Occipital lobe (tissue), 2 donors: ENCODE data around the gene KIF6. TPM values are rescaled to one million over a fixed set of nuclear protein-coding genes. Genes with fewer than 3 reads are reported as not detected.

Experiments
- DNase-seq: peaks from one replicate; lab custom pipeline; 2025; lab: John Stamatoyannopoulos, UW
- total RNA-seq: library from RNA; depleted of rRNA; stranded (reverse); fragments of >200 nt; gene quantifications from one replicate; pipeline ENCODE4 v1.2.3, GENCODE V29; 2014

The KIF6 gene
- total RNA-seq, 1 donor from 2014 or later, result 3.3 TPM

GRCh38 chr6:39322306-39322850, 402.8 kb downstream of the KIF6 start, which contains the start of gene KCNK16:
Gene KCNK16, minus strand, starts transcription at chr6:39322702. Its CDS starts 162 bp downstream, at chr6:39322540.
- DNase-seq, result no peak

DNA sequence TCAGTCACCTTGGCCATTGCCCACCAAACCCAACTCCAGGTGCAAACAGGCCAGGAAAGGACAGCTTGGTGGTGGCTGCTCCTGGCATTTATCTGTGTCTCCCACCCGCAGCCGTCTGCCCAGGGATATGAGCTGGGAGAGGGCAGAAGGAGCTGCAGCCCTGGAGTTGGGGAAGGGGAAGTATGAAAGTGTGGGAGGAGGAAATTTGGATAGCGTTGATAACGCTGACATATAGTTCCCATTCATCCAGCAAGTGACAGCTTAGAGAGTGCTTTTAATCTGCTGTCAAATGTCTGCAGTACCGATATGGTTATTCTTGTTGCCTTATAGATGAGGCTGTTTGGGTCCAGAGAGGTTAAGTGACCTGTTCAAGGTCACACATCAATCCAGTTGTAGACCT, 403.4 kb downstream of the KIF6 start:
- DNase-seq, result no peak

GRCh38 chr6:39320363-39320984, 404.7 kb downstream of the KIF6 start:
- no peak for DNase-seq

DNA sequence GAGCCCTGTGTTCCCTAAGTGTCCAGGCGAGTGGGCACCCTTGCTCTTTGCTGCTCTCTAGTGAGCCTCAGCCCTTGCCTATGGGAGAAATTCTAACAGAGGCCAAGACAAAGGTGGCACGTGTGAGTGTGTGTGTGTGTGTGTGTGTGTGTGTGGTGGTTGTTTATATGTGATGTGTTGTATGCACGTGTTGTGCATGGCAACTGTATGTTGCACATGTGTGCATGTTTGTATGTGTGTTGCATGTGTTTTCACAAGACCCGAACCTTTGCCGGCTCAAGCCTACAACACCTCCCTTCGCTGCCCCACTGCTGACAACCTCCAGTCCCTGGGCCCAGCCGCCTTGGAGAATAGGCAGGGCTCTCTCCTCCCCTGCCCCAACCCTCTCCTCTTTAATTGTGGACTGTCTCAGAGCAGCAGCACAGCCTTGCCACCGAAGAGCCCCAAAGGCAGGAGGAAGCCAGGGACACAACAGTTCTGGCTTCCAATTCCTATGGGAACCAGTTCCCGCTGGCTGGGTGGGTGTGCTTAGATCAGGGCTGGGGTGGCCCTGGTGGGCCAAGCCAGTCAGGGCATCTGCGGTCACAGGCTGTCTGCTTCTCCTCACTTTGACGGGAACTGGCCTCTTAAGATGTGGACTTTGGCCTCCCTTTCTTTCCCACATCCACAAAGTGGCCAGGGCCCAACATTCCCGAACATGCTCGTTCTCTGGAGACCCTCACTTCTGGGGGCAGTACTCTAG, 405.4 kb downstream of the KIF6 start:
- DNase-seq, result no peak

DNA sequence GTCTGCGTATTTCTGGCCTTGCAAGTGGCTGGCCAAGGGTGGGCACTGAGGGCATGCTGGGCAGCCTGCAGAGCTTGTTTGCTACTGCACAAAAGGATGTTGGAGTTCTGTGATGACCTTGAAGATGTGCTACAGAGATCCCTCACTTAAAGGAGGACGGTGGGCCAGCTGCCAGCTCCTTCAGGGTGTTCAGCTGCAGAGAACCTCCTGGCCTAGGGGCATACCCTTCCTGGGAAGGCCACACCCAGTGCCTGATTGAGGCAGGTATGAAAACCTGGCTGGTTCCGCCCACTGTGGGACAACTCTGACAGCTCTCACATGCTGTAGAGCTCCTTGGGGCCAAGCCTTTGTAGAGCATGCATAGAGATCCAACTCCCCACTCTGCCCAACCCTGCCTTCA, 408.0 kb downstream of the KIF6 start:
- DNase-seq, result no peak

DNA sequence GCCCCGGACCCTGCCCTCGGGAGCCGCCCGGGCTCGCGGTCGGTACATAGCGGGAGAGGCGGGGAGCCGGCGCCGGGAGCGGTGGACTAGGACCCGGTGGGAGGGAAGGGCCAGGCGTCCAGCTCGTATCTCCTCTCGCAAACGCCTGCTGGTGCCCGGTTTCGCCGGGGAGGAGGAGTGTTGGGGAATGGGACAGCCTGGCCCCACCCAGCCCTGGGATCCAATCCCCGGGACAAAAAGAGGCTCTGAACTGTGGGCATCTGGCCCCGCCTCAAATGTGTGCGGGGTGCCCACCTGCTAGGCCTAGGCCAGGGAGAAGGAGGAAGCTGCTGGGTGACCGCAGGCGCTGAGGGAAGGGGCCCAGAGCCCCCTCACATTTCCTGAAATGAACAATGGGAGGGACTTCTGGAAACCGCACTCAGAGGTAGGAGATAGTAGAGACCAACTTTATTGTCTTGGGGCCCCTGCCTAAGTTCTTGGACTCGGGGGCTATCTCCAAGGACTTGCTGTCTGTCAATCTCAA, 410.9 kb downstream of the KIF6 start, which contains the start of gene KCNK17:
TSS of gene KCNK17 (minus strand) at position 147 of the 523 bp plus-strand sequence. CDS start at position 48, 99 bp downstream.
- DNase-seq, result no peak

DNA sequence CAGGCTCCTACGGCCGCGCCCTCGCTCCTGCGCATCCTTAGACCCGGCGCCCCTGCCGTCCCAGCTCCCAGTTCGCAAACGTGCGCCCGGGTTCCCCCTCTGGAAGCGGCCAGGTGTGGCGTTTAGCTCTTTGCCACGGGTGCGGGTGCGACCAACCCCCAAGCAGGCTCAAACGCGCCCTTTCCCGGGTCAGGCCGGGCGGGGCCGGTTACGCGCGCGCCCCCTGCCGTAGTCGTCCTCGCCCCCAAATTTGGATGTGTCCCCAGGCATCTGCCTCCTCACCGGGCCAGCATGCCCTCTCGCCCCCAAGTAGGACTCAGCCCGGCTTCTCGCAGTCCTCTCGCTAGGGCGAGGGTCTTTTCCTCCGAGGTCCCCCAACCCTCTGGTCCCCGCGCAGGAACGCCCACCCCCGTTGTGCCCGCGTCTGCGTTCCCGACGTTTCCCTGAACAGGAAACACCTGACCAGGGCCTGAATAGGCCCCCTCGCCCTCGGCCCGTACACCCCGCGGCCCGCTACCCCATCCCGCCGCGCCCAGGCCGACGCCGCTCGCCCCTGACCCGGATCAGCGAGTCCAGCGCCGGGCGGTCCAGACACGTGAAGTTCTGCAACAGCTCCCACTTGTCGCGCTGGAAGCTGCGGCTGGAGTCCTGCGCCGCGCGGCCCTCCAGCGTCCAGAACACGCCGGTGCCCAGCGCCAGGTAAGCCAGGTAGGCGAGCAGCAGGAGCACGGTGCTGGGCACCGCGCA, 411.5 kb downstream of the KIF6 start:
- no peak for DNase-seq

GRCh38 chr6:39312912-39313525, 412.2 kb downstream of the KIF6 start:
- DNase-seq, result no peak

GRCh38 chr6:39310542-39310941, 414.7 kb downstream of the KIF6 start:
- DNase-seq, result no peak

DNA sequence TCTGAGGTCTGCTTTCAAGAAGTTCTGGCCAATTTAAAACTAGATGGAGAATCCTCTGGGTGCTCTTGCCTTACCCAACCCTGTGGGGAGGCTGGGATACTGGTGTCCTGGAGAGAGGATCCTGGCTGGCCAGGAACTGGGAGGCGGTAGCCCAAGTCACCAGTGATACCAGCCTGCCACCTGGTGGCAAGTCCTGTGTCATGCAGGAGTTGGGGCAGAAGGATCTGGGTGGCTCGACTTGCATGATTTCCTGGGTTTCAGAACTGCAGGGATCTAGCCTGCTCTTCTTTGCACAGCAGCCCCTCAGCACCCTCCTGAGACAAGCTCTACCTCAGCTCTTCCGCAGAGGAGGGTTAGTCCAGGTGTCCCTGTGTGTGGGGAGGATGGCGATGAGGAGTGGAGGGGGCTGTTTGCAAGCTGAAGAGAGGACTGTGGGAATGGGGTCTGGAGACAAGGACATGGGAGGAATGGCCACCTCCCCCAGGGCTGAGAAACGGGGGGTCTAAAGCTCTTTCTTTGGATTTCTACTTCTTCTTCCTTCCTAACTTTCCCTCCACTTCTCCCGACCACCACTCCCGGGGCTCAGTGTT, 415.2 kb downstream of the KIF6 start:
- peak; percentile 47 for DNase-seq

GRCh38 chr6:39307462-39307861, 417.7 kb downstream of the KIF6 start:
- DNase-seq, result no peak

DNA sequence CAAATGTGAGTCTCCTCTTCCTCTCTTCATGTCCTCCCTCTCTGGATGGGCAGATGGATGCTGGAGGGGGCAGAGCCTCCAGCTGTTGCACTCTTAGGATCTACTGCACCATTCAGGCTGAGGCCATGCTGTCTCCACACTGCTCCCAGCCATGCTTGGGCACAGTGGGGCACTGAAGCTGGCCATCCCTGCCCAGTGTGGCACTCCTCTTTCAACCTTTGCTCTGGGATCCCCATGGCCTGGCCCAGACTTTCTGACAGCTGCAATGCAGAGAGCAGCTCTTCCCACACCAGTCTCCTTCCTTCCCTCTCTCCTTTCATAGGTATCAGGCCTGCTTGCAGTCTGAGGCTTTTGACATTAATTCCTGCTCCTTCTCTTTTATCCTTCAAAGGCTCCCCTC, 420.3 kb downstream of the KIF6 start:
- DNase-seq, result no peak

DNA sequence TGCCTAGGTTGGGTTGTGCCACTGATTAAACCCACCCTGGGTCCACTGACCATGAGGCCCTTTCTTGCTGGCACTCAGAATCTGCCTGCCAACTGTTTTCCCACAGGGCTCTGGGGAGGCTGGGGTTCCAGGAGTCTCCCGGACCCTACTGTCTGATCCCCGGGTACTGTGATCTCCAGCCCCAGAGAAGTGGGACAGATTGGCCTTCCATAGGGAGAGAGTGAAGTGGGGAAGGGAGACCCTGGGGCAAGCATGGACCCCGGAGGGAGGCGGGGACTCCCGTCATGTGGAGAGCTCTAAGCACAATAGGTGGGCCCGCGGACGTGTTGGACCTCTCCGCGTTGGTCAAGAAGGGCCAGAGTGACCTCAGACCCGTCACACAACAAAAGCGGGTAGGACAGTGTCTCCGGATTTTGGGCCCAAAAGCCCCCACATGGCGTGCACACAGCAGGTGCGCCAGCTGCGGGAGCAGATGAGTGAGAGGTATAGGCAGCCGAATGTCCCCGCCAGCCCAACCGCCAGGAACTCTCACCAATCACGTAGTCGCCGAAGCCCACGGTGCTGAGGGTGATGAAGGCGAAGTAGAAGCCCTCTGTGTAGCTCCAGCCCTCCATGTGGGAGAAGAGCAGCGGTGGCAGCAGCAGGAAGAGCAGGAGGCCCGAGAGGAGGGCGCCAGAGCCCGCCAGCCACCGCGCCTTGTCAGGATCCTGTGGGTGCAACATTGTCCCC, 421.6 kb downstream of the KIF6 start:
- DNase-seq, result no peak

GRCh38 chr6:39302669-39303424, 422.4 kb downstream of the KIF6 start:
- DNase-seq, result peak; percentile 34

DNA sequence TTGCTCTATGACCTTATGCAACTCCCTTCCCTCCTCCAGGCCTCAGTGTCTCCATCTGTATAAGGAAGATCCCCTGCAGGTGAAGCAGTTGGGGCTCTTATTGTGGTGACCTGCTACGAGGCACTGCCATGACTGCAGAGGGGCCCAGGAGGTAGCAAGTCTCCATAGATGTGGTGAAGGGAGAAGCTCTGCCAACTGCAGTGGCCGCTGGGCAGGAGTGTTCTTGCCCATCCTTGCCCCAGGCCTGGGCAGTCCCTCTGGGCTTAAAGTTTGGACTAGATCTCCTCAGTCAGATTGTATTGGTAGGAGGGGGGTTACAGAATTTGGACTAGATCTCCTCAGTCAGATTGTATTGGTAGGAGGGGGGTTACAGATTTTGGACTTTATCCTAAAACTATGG, 423.2 kb downstream of the KIF6 start:
- DNase-seq, result no peak

DNA sequence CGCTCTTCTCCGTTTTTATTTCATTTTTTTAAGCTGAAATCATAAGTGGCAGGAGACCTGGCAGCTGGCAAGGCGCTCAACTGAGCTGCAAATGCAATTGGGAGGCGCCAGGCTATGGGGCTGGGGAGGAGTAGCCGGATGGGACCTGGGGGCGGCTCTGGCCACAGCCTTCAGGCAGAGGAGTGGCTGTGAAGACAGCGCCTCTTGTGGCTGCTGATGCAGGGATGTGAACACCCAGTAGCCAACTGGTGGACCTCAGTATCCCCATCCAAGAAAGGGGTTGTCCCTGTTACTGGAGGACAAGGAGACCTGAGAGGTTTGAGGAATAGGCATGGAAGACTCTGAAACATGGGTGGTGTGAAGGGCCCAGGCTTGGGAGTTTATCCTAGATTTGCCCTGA, 423.6 kb downstream of the KIF6 start:
- DNase-seq, result no peak

- no peak for DNase-seq
Measured at GRCh38 chr6:39300739-39301138, 424.5 kb downstream of the KIF6 start.

- DNase-seq, result no peak
Measured at GRCh38 chr6:39298061-39298460, 427.1 kb downstream of the KIF6 start.
